Measurements from ENCODE around the gene NENF.

GRCh38 chr1:212452323-212453155 lies 19.8 kb downstream of the NENF start:
- no peak for TF ChIP-seq POLR2A (IDR thresholded peaks at IDR 0.05)
- TF ChIP-seq CTCF (IDR thresholded peaks at IDR 0.05): no peak
- no peak for TF ChIP-seq EP300 (IDR thresholded peaks at IDR 0.05)
- TF ChIP-seq POLR2AphosphoS5 (IDR thresholded peaks at IDR 0.05): peak; percentile 42
